Lung (tissue), 12 donors: ENCODE data around the gene TXNDC8. TPM values are rescaled to one million over a fixed set of nuclear protein-coding genes. Genes with fewer than 3 reads are reported as not detected.
"Not testable (repeated sequence)": the region's sequence is repeated elsewhere in the genome, so short reads cannot be mapped to it uniquely, and the experiment has no call there.

ENCODE experiments used
- ATAC-seq: fragments of 200-7000 bp; cut with Tn5 transposase; one replicate; pipeline ENCODE4 v1.9.1; 2020; ENCODE audit warnings: moderate number of reproducible peaks; ENCODE audit not compliant: insufficient read depth, low FRiP score
- DNase-seq, 3 donors: peaks; one replicate each; pipeline ENCODE4 v3.0.0-alpha.2; 2013 to 2017
- H3K27ac ChIP-seq, 2 donors: one replicate each; pipeline ENCODE4 v1.5.1; 2013; ENCODE audit warnings: mild to moderate bottlenecking in 2 of 2, moderate library complexity in 2 of 2, control low read depth in 1 of 2, inconsistent platforms in 1 of 2, low read depth in 1 of 2, low read length in 1 of 2
- H3K27me3 ChIP-seq, 3 donors: one replicate each; pipeline ENCODE4 v1.5.1; 2013; ENCODE audit warnings: low read length in 2 of 3; ENCODE audit not compliant: control insufficient read depth in 3 of 3, insufficient read depth in 3 of 3
- H3K36me3 ChIP-seq, 4 donors: one replicate each; pipeline ENCODE4 v1.5.1; 2013; ENCODE audit warnings: low read length in 4 of 4, mild to moderate bottlenecking in 1 of 4, moderate library complexity in 1 of 4; ENCODE audit not compliant: control insufficient read depth in 4 of 4, insufficient read depth in 4 of 4
- H3K4me1 ChIP-seq, 5 donors: one replicate each; pipeline ENCODE4 v1.5.1; 2013; ENCODE audit warnings: low read length in 5 of 5, mild to moderate bottlenecking in 2 of 5, moderate library complexity in 1 of 5; ENCODE audit not compliant: control insufficient read depth in 5 of 5, insufficient read depth in 5 of 5
- H3K4me3 ChIP-seq: one replicate; pipeline ENCODE4 v1.5.1; 2013; ENCODE audit warnings: mild to moderate bottlenecking, control low read depth, moderate library complexity
- H3K9ac ChIP-seq, 2 donors: one replicate each; pipeline ENCODE4 v1.5.1; 2013; ENCODE audit warnings: low read length in 2 of 2, control low read depth in 1 of 2; ENCODE audit not compliant: insufficient read depth in 1 of 2
- H3K9me3 ChIP-seq, 4 donors: one replicate each; pipeline ENCODE4 v1.5.1; 2013; ENCODE audit warnings: low read length in 3 of 4, mild to moderate bottlenecking in 1 of 4, moderate library complexity in 1 of 4; ENCODE audit not compliant: control insufficient read depth in 4 of 4, insufficient read depth in 3 of 4
- WGBS, 2 donors: extraction: QIAGEN DNeasy Blood & Tissue Kit; methylation state at CpG; one replicate each; pipeline ENCODE4 v1.1.7; 2013; 5-methylcytosine and 5-hydroxymethylcytosine counted together
- polyA plus RNA-seq, 2 donors: library from polyadenylated mRNA; stranded (reverse); fragments of 200-250 nt; gene quantifications; one replicate each; pipeline ENCODE4 v1.2.1, GENCODE V29; 2013
- total RNA-seq, 2 donors: library from RNA; depleted of rRNA in 1 of 2; stranded (reverse); fragments of >200 nt in 1 of 2; gene quantifications; one replicate each; pipeline ENCODE4 v1.2.1, GENCODE V29; 2014 to 2021
- TF ChIP-seq, protein P1 (sequence below): IDR thresholded peaks from 2 replicates; pipeline ENCODE4 v1.5.1; 2012; ENCODE audit warnings: mild to moderate bottlenecking; ENCODE audit errors: control extremely low read depth, extremely low read depth
- donor health status: control.
- donor health status: control.
- donor health status: Bipolar disorder and iron deficiency.
- donor health status: healthy.
- donor health status: DM: yes; HTN: yes; CAD: no.

The TXNDC8 gene
- total and polyA plus RNA-seq, 4 donors, result not detected

DNA sequence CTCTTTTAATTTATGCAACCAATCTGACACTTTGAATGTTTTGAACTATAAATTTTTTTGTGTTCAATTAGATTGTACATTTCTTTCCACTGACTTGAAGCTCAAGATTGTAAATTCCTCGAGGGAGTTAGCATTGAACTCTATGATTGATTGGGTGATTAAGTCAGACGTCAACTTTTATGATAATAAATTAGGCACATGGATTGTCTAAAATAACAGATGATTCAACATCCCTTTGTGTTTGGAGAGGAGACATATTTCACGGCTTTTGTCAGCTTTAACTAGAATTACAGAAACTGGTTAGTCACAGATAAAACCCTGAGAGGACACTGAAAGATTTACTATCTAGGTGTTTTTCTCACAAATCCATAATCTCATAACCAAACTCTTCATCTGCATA, 32.7 kb upstream of the TXNDC8 start:
- TF ChIP-seq, protein P1, sequence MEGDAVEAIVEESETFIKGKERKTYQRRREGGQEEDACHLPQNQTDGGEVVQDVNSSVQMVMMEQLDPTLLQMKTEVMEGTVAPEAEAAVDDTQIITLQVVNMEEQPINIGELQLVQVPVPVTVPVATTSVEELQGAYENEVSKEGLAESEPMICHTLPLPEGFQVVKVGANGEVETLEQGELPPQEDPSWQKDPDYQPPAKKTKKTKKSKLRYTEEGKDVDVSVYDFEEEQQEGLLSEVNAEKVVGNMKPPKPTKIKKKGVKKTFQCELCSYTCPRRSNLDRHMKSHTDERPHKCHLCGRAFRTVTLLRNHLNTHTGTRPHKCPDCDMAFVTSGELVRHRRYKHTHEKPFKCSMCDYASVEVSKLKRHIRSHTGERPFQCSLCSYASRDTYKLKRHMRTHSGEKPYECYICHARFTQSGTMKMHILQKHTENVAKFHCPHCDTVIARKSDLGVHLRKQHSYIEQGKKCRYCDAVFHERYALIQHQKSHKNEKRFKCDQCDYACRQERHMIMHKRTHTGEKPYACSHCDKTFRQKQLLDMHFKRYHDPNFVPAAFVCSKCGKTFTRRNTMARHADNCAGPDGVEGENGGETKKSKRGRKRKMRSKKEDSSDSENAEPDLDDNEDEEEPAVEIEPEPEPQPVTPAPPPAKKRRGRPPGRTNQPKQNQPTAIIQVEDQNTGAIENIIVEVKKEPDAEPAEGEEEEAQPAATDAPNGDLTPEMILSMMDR, result no peak
- no peak for DNase-seq
- WGBS, 2 donors, result 47 to 76% methylated on average over 3 of the region's 3 CpGs
- H3K9me3 ChIP-seq, result no peaks in the 10 kb centered on the region
- H3K27me3 ChIP-seq, result no peaks in the 10 kb centered on the region
- no peak for ATAC-seq
- H3K4me3 ChIP-seq, result no peak overlapping the region
- H3K27ac ChIP-seq, result no peak overlapping the region
- peaks cover 0 to 9% (median 3%) of the 10 kb centered on the region in 4 donors for H3K36me3 ChIP-seq
- H3K4me1 ChIP-seq, result no peaks in the 10 kb centered on the region
- H3K9ac ChIP-seq, result no peak overlapping the region

DNA sequence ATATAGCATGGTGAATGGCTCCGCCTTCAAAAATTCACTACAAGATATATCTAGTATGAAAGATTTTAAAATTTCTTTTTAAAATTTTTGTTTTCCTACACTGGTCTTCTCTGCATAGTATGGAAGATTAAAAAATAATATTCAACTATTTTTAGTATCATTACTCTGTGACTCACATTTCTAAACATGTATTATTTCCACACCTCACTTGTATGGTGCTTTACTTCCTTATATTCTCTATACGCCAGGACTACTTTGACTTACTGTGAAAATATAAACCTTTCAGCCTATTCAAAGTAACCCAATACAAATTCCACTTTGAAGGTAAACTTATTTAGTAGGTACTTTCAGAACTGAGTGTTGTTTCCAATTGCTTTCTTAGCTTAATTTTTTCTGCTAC, 26.8 kb upstream of the TXNDC8 start:
- no peaks in the 10 kb centered on the region for H3K27me3 ChIP-seq
- no peaks in the 10 kb centered on the region for H3K4me1 ChIP-seq
- no peaks in the 10 kb centered on the region for H3K9me3 ChIP-seq
- H3K36me3 ChIP-seq, result no peaks in the 10 kb centered on the region
- H3K4me3 ChIP-seq, result no peak overlapping the region
- TF ChIP-seq, protein P1, result no peak
- H3K9ac ChIP-seq, result no peak overlapping the region
- H3K27ac ChIP-seq, result no peak overlapping the region
- 68 to 80% methylated on average over 2 of the region's 2 CpGs for WGBS, 2 donors
- ATAC-seq (no peak), DNase-seq (no peak)

DNA sequence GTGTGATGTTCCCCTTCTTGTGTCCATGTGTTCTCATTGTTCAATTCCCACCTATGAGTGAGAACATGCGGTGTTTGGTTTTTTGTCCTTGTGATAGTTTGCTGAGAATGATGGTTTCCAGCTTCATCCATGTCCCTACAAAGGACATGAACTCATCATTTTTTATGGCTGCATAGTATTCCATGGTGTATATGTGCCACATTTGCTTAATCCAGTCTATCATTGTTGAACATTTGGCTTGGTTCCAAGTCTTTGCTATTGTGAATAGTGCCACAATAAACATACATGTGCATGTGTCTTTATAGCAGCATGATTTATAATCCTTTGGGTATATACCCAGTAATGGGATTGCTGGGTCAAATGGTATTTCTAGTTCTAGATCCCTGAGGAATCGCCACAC, 21.3 kb upstream of the TXNDC8 start:
- not testable (repeated sequence) for H3K4me1 ChIP-seq, H3K36me3 ChIP-seq, ATAC-seq, H3K27ac ChIP-seq, DNase-seq, H3K27me3 ChIP-seq, H3K9ac ChIP-seq, H3K9me3 ChIP-seq, H3K4me3 ChIP-seq
- WGBS, 2 donors, result no CpG with 5 or more reads among the region's 2 CpGs

DNA sequence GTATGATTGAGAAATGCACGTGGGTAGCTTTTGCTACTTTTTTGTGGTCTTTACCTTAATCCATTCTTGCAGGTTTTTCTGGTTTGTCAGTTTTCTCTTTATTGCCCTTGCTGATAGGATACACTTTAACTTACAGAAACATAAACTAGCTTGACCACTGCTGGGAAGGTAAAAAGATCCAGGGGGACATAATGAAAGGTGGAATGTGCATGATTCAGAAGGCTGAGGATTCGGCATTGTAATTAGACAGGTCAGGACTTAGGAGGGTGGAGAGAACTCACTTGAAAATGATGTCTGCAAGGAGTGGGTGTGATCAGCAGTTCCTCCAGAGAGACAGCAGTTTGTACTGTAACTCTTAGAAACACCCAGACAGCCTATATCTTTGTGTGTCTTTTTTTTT, 19.8 kb upstream of the TXNDC8 start:
- H3K27me3 ChIP-seq, result no peaks in the 10 kb centered on the region
- TF ChIP-seq, protein P1, result no peak
- H3K4me3 ChIP-seq, result no peak overlapping the region
- H3K9ac ChIP-seq, result no peak overlapping the region
- no peak overlapping the region for H3K27ac ChIP-seq
- WGBS, 2 donors, result 61 to 63% methylated on average over 2 of the region's 2 CpGs
- H3K36me3 ChIP-seq, result no peaks in the 10 kb centered on the region
- no peaks in the 10 kb centered on the region for H3K9me3 ChIP-seq
- DNase-seq, result no peak
- no peak for ATAC-seq
- H3K4me1 ChIP-seq, result no peaks in the 10 kb centered on the region
